ENCODE data around the gene GALNT11.

The GALNT11 gene

GRCh38 chr7:152108359-152108758 is 82.9 kb downstream of the GALNT11 start:
- no CpG with 5 or more reads among the region's 7 CpGs for WGBS (ENCODE audit: extremely low coverage, insufficient coverage, low lambda C conversion rate)
- Histone ChIP-seq H3K27me3 (ENCODE audit: insufficient read depth, low read length, poor library complexity) (no peaks in the 10 kb centered on the region), H2BK5ac (ENCODE audit: low read length) (no peak overlapping the region), H3K56ac (ENCODE audit: low read length) (no peak overlapping the region), H2BK120ac (ENCODE audit: low read depth, low read length) (no peak overlapping the region), H3K79me2 (ENCODE audit: control insufficient read depth, insufficient read depth, low read length) (no peaks in the 10 kb centered on the region), H3K9ac (ENCODE audit: low read length) (no peak overlapping the region), H3K4ac (ENCODE audit: low read depth, low read length) (no peak overlapping the region), H3K4me3 (ENCODE audit: low read length) (no peak overlapping the region), H3K18ac (ENCODE audit: low read length) (no peak overlapping the region), H4K8ac (ENCODE audit: low read depth, low read length) (no peak overlapping the region), H2BK15ac (replicated peaks; ENCODE audit: low read depth) (no peak overlapping the region), H3K4me1 (ENCODE audit: control insufficient read depth, low read depth, low read length) (no peaks in the 10 kb centered on the region), H3K27ac (ENCODE audit: low read depth, low read length) (no peak overlapping the region), H2AK5ac (ENCODE audit: low read length) (no peak overlapping the region), H3K79me1 (ENCODE audit: low read length) (no peaks in the 10 kb centered on the region), H3K36me3 (ENCODE audit: control insufficient read depth, insufficient read depth, low read length) (peaks cover 1% of the 10 kb centered on the region), H3K4me2 (ENCODE audit: low read length) (no peak overlapping the region), H3K23ac (ENCODE audit: low read length) (no peak overlapping the region), H4K5ac (ENCODE audit: low read length) (no peak overlapping the region)
- peak; percentile 42 for DNase-seq

GRCh38 chr7:152112829-152113228 is 87.4 kb downstream of the GALNT11 start:
- Histone ChIP-seq H3K27me3 (ENCODE audit: insufficient read depth, low read length, poor library complexity) (no peaks in the 10 kb centered on the region), H2BK5ac (ENCODE audit: low read length) (no peak overlapping the region), H2AK5ac (ENCODE audit: low read length) (no peak overlapping the region), H3K4me1 (ENCODE audit: control insufficient read depth, low read depth, low read length) (no peaks in the 10 kb centered on the region), H2BK15ac (replicated peaks; ENCODE audit: low read depth) (no peak overlapping the region), H4K5ac (ENCODE audit: low read length) (no peak overlapping the region), H3K79me2 (ENCODE audit: control insufficient read depth, insufficient read depth, low read length) (no peaks in the 10 kb centered on the region), H3K36me3 (ENCODE audit: control insufficient read depth, insufficient read depth, low read length) (no peaks in the 10 kb centered on the region), H3K18ac (ENCODE audit: low read length) (no peak overlapping the region), H4K8ac (ENCODE audit: low read depth, low read length) (no peak overlapping the region), H3K23ac (ENCODE audit: low read length) (no peak overlapping the region), H3K9ac (ENCODE audit: low read length) (no peak overlapping the region), H3K4me2 (ENCODE audit: low read length) (no peak overlapping the region), H2BK120ac (ENCODE audit: low read depth, low read length) (no peak overlapping the region), H3K4ac (ENCODE audit: low read depth, low read length) (no peak overlapping the region), H3K56ac (ENCODE audit: low read length) (no peak overlapping the region), H3K27ac (ENCODE audit: low read depth, low read length) (no peak overlapping the region), H3K79me1 (ENCODE audit: low read length) (no peaks in the 10 kb centered on the region), H3K4me3 (ENCODE audit: low read length) (no peak overlapping the region)
- no peak for DNase-seq

GRCh38 chr7:152115021-152115718 is 89.7 kb downstream of the GALNT11 start:
- Histone ChIP-seq H2BK15ac (replicated peaks; ENCODE audit: low read depth) (no peak overlapping the region), H3K23ac (ENCODE audit: low read length) (no peak overlapping the region), H3K79me1 (ENCODE audit: low read length) (no peaks in the 10 kb centered on the region), H4K8ac (ENCODE audit: low read depth, low read length) (no peak overlapping the region), H3K79me2 (ENCODE audit: control insufficient read depth, insufficient read depth, low read length) (no peaks in the 10 kb centered on the region), H3K9ac (ENCODE audit: low read length) (no peak overlapping the region), H3K27me3 (ENCODE audit: insufficient read depth, low read length, poor library complexity) (no peaks in the 10 kb centered on the region), H2BK120ac (ENCODE audit: low read depth, low read length) (no peak overlapping the region), H3K4ac (ENCODE audit: low read depth, low read length) (no peak overlapping the region), H3K4me3 (ENCODE audit: low read length) (no peak overlapping the region), H3K18ac (ENCODE audit: low read length) (no peak overlapping the region), H2BK5ac (ENCODE audit: low read length) (no peak overlapping the region), H3K4me2 (ENCODE audit: low read length) (no peak overlapping the region), H4K5ac (ENCODE audit: low read length) (no peak overlapping the region), H3K36me3 (ENCODE audit: control insufficient read depth, insufficient read depth, low read length) (peaks cover 2% of the 10 kb centered on the region), H3K4me1 (ENCODE audit: control insufficient read depth, low read depth, low read length) (no peaks in the 10 kb centered on the region), H3K27ac (ENCODE audit: low read depth, low read length) (no peak overlapping the region), H3K56ac (ENCODE audit: low read length) (no peak overlapping the region), H2AK5ac (ENCODE audit: low read length) (no peak overlapping the region)
- DNase-seq, result no peak
- no CpG with 5 or more reads among the region's 9 CpGs for WGBS (ENCODE audit: extremely low coverage, insufficient coverage, low lambda C conversion rate)

DNA sequence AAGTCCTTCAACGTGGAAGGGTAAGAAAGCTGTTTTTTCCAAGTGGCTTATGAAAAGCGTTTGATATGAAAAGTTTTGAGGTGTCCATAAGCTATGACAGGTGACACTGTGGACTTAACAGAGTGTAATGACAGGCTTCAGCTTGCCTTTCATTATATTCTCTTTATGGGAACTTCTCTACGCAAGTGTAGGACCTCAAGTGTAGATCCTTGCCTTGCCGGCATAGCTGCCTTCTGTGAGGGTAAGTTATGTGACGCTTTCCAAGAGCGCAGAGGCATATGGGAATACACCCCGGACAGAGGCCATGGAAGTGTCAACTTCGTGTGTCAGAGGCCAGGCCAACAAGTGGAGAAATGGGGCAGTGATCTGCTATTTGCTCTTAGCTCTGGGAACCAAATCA is 91.9 kb downstream of the GALNT11 start:
- no peaks in the 10 kb centered on the region for H3K79me2 ChIP-seq (ENCODE audit: control insufficient read depth, insufficient read depth, low read length)
- no peaks in the 10 kb centered on the region for H3K4me1 ChIP-seq (ENCODE audit: control insufficient read depth, low read depth, low read length)
- H4K8ac ChIP-seq (ENCODE audit: low read depth, low read length), result no peak overlapping the region
- no peak overlapping the region for H3K27ac ChIP-seq (ENCODE audit: low read depth, low read length)
- H3K18ac ChIP-seq (ENCODE audit: low read length), result no peak overlapping the region
- no peak overlapping the region for H3K56ac ChIP-seq (ENCODE audit: low read length)
- WGBS (ENCODE audit: extremely low coverage, insufficient coverage, low lambda C conversion rate), result no CpG with 5 or more reads among the region's 8 CpGs
- no peak overlapping the region for H3K4me3 ChIP-seq (ENCODE audit: low read length)
- peaks cover 6% of the 10 kb centered on the region for H3K36me3 ChIP-seq (ENCODE audit: control insufficient read depth, insufficient read depth, low read length)
- H3K9ac ChIP-seq (ENCODE audit: low read length), result no peak overlapping the region
- H3K27me3 ChIP-seq (ENCODE audit: insufficient read depth, low read length, poor library complexity), result no peaks in the 10 kb centered on the region
- H2BK120ac ChIP-seq (ENCODE audit: low read depth, low read length), result no peak overlapping the region
- H2BK15ac ChIP-seq (replicated peaks; ENCODE audit: low read depth), result no peak overlapping the region
- no peaks in the 10 kb centered on the region for H3K79me1 ChIP-seq (ENCODE audit: low read length)
- no peak overlapping the region for H3K4ac ChIP-seq (ENCODE audit: low read depth, low read length)
- no peak overlapping the region for H3K4me2 ChIP-seq (ENCODE audit: low read length)
- no peak overlapping the region for H2AK5ac ChIP-seq (ENCODE audit: low read length)
- no peak for DNase-seq
- no peak overlapping the region for H4K5ac ChIP-seq (ENCODE audit: low read length)
- H3K23ac ChIP-seq (ENCODE audit: low read length), result no peak overlapping the region
- no peak overlapping the region for H2BK5ac ChIP-seq (ENCODE audit: low read length)

DNA sequence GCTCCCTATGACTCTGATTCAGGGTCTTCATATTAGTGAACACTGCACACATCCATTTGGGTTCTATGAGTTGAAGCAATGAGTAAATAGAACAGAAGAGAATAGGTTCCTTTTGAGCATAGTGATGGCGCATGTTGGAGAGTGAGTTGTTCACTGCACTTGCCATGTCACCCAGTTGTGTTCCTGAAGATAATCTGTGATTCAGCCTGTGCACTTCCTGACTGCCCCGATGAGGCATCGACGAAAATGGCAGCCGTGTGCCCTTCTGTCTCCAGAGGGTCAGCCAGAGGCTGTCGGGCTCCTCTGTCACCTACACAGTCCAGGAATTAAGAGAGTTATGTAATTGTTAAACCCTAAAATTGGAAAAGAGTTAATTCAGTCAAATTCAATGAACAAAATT is 94.7 kb downstream of the GALNT11 start:
- Histone ChIP-seq H3K79me2 (ENCODE audit: control insufficient read depth, insufficient read depth, low read length) (no peaks in the 10 kb centered on the region), H3K4me3 (ENCODE audit: low read length) (no peak overlapping the region), H3K9ac (ENCODE audit: low read length) (no peak overlapping the region), H4K5ac (ENCODE audit: low read length) (no peak overlapping the region), H3K27me3 (ENCODE audit: insufficient read depth, low read length, poor library complexity) (no peaks in the 10 kb centered on the region), H3K27ac (ENCODE audit: low read depth, low read length) (no peak overlapping the region), H3K18ac (ENCODE audit: low read length) (no peak overlapping the region), H3K4me2 (ENCODE audit: low read length) (no peak overlapping the region), H3K79me1 (ENCODE audit: low read length) (no peaks in the 10 kb centered on the region), H2BK5ac (ENCODE audit: low read length) (no peak overlapping the region), H3K23ac (ENCODE audit: low read length) (no peak overlapping the region), H2BK120ac (ENCODE audit: low read depth, low read length) (no peak overlapping the region), H3K56ac (ENCODE audit: low read length) (no peak overlapping the region), H2BK15ac (replicated peaks; ENCODE audit: low read depth) (no peak overlapping the region), H3K4ac (ENCODE audit: low read depth, low read length) (no peak overlapping the region), H2AK5ac (ENCODE audit: low read length) (no peak overlapping the region), H3K4me1 (ENCODE audit: control insufficient read depth, low read depth, low read length) (no peaks in the 10 kb centered on the region), H4K8ac (ENCODE audit: low read depth, low read length) (no peak overlapping the region), H3K36me3 (ENCODE audit: control insufficient read depth, insufficient read depth, low read length) (peaks cover 6% of the 10 kb centered on the region)
- DNase-seq, result no peak
- WGBS (ENCODE audit: extremely low coverage, insufficient coverage, low lambda C conversion rate), result no CpG with 5 or more reads among the region's 6 CpGs

DNA sequence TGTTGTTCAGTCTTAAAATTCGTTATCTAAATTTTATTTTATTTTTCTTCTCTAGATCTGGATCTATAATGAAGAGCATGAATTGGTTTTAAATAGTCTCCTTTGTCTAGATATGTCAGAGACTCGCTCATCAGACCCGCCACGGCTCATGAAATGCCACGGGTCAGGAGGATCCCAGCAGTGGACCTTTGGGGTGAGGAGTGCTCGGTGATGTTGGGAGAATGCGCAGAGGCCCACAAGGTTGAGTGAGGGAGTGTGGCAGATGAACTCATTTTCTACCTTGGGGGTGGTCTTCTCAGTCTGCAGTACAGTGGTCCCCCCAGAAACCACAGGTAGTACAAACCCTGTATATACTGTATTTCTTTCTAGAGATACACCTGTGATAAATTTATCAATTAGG is 95.3 kb downstream of the GALNT11 start:
- Histone ChIP-seq H3K4me1 (ENCODE audit: control insufficient read depth, low read depth, low read length) (no peaks in the 10 kb centered on the region), H3K4ac (ENCODE audit: low read depth, low read length) (no peak overlapping the region), H3K4me3 (ENCODE audit: low read length) (no peak overlapping the region), H2BK120ac (ENCODE audit: low read depth, low read length) (no peak overlapping the region), H2AK5ac (ENCODE audit: low read length) (no peak overlapping the region), H4K5ac (ENCODE audit: low read length) (no peak overlapping the region), H2BK15ac (replicated peaks; ENCODE audit: low read depth) (no peak overlapping the region), H3K23ac (ENCODE audit: low read length) (no peak overlapping the region), H3K4me2 (ENCODE audit: low read length) (no peak overlapping the region), H3K79me2 (ENCODE audit: control insufficient read depth, insufficient read depth, low read length) (no peaks in the 10 kb centered on the region), H3K18ac (ENCODE audit: low read length) (no peak overlapping the region), H3K36me3 (ENCODE audit: control insufficient read depth, insufficient read depth, low read length) (peaks cover 6% of the 10 kb centered on the region), H3K27ac (ENCODE audit: low read depth, low read length) (no peak overlapping the region), H4K8ac (ENCODE audit: low read depth, low read length) (no peak overlapping the region), H3K56ac (ENCODE audit: low read length) (no peak overlapping the region), H2BK5ac (ENCODE audit: low read length) (no peak overlapping the region), H3K27me3 (ENCODE audit: insufficient read depth, low read length, poor library complexity) (no peaks in the 10 kb centered on the region), H3K79me1 (ENCODE audit: low read length) (no peaks in the 10 kb centered on the region), H3K9ac (ENCODE audit: low read length) (no peak overlapping the region)
- WGBS (ENCODE audit: extremely low coverage, insufficient coverage, low lambda C conversion rate), result no CpG with 5 or more reads among the region's 7 CpGs
- DNase-seq, result no peak

All from mesendoderm (in vitro differentiated cells).